EH (cell line): Measurements from ENCODE around the gene ULBP2.
A peak's percentile ranks its signal among the peaks of the same experiment; 100 is the strongest.
"Not testable (repeated sequence)": the region's sequence is repeated elsewhere in the genome, so short reads cannot be mapped to it uniquely, and the experiment has no call there.

Experiments used
- DNase-seq: peaks from one replicate; pipeline ENCODE4 v3.0.0-alpha.2; 2015; ENCODE audit warnings: low read depth

The ULBP2 gene

GRCh38 chr6:149927025-149927424, 14.8 kb upstream of the ULBP2 start:
- not testable (repeated sequence) for DNase-seq

GRCh38 chr6:149929422-149929821, 12.4 kb upstream of the ULBP2 start:
- no peak for DNase-seq

- no peak for DNase-seq
Measured at GRCh38 chr6:149931501-149931900, 10.3 kb upstream of the ULBP2 start.

GRCh38 chr6:149933036-149933435, 8.8 kb upstream of the ULBP2 start:
- no peak for DNase-seq

GRCh38 chr6:149933461-149933860, 8.4 kb upstream of the ULBP2 start:
- no peak for DNase-seq

- peak; percentile 75 for DNase-seq
Measured at GRCh38 chr6:149934249-149935156, 7.3 kb upstream of the ULBP2 start.

- DNase-seq = peak; percentile 30
Measured at GRCh38 chr6:149935246-149935645, 6.6 kb upstream of the ULBP2 start.

- DNase-seq = no peak
Measured at GRCh38 chr6:149935668-149936067, 6.1 kb upstream of the ULBP2 start.

- DNase-seq = no peak
Measured at GRCh38 chr6:149936743-149937142, 5.1 kb upstream of the ULBP2 start.

GRCh38 chr6:149938013-149938570, 3.7 kb upstream of the ULBP2 start:
- DNase-seq = not testable (repeated sequence)

GRCh38 chr6:149938571-149939355, 3.1 kb upstream of the ULBP2 start:
- peak; percentile 41 for DNase-seq

- DNase-seq = no peak
Measured at GRCh38 chr6:149939356-149939648, 2.5 kb upstream of the ULBP2 start.

- no peak for DNase-seq
Measured at GRCh38 chr6:149939909-149940671, 1.7 kb upstream of the ULBP2 start.

- DNase-seq = no peak
Measured at GRCh38 chr6:149940672-149940982, 1.2 kb upstream of the ULBP2 start.

- peak; percentile 17 for DNase-seq
Measured at GRCh38 chr6:149942461-149942829, 631 bp downstream of the ULBP2 start.

- not testable (repeated sequence) for DNase-seq
Measured at GRCh38 chr6:149943321-149943720, 1.5 kb downstream of the ULBP2 start.

GRCh38 chr6:149945276-149945675, 3.5 kb downstream of the ULBP2 start:
- DNase-seq = not testable (repeated sequence)

- not testable (repeated sequence) for DNase-seq
Measured at GRCh38 chr6:149946631-149947030, 4.8 kb downstream of the ULBP2 start.

GRCh38 chr6:149947533-149947932, 5.7 kb downstream of the ULBP2 start:
- not testable (repeated sequence) for DNase-seq

GRCh38 chr6:149948011-149948410, 6.2 kb downstream of the ULBP2 start:
- DNase-seq = no peak

- no peak for DNase-seq
Measured at GRCh38 chr6:149948616-149949015, 6.8 kb downstream of the ULBP2 start.

- DNase-seq = no peak
Measured at GRCh38 chr6:149950423-149950822, 8.6 kb downstream of the ULBP2 start.
